ENCODE results near the gene SSBP4. TPM values are rescaled to one million over a fixed set of nuclear protein-coding genes. Genes with fewer than 3 reads are reported as not detected.
A peak's percentile ranks its signal among the peaks of the same experiment; 100 is the strongest.

Gene SSBP4
- total RNA-seq, 1 experiment from 2014 or later, result 97.5 TPM

DNA sequence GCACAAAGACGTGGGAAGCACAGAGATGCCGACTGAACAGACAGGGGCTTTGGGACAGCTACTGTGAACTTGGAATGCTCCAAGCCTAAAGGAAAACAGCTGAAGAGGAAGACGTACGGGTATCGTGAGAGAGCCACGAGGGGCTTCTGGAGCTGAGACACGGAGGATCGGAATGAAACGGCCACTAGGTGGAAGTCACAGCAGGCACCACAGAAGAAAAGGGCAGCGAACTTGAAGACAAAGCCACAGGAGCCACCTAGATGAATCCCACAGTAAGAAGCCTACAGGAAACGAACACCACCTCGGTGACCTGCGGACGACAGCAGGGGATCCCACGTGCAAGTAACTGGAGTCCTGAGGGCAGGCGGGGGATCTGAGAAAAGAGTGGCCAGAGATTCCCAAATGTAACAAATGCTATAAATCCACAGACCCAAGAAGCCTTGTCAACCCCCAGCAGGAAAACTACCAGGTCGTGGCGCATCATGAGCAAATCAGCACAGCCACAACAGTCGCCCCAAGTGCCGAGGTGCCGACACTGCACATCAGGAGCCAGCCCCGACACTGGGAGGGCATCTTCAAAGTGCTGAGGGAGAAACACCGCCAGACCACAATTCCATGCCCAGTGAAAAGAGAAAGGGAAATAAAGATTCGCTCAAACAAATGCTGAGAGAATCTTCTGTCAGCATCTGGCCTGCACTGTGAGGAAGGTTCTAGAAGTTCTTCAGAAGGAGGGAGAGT lies 58.0 kb downstream of the SSBP4 start:
- Histone ChIP-seq H3K9me3 (ENCODE audit: low read length) (no peaks in the 10 kb centered on the region), H3K27me3 (ENCODE audit: low read length) (no peaks in the 10 kb centered on the region), H3K36me3 (ENCODE audit: low read depth, low read length) (no peaks in the 10 kb centered on the region), H3K9ac (ENCODE audit: low read length) (no peak overlapping the region), H2AFZ (ENCODE audit: low read length) (no peak overlapping the region), H3K4me2 (ENCODE audit: low read length) (no peak overlapping the region), H4K20me1 (ENCODE audit: low read length) (peaks cover 17% of the 10 kb centered on the region; the same call in 1 of the 2 replicates), H3K27ac (ENCODE audit: low read length) (no peak overlapping the region), H3F3A (ENCODE audit: low read length, unreplicated experiment) (no peaks in the 10 kb centered on the region), H3K4me3 (ENCODE audit: low read length) (no peak overlapping the region), H3K79me2 (ENCODE audit: low read length) (peaks cover 90% of the 10 kb centered on the region), H3K4me1 (ENCODE audit: insufficient read depth, low read length) (peaks cover 17% of the 10 kb centered on the region), H3K9me2 (replicated peaks; ENCODE audit: low read length) (no peaks in the 10 kb centered on the region)
- CTCF ChIA-PET, result no interaction called here
- TF ChIP-seq EZH2phosphoT487 (IDR thresholded peaks at IDR 0.05; ENCODE audit: borderline replicate concordance, low read length) (no peak), CTCF (conservative IDR thresholded peaks at IDR 0.05; ENCODE audit: low read depth, low read length) (peak; percentile 40)
- no TSS peak for BruUV-seq (replicated peaks)
- intact Hi-C loops (cut with micrococcal nuclease), result no loop called here
- no peak for ATAC-seq
- DNase-seq, result no peak
- POLR2A ChIA-PET (ENCODE audit: unreplicated experiment), result no interaction called here

DNA sequence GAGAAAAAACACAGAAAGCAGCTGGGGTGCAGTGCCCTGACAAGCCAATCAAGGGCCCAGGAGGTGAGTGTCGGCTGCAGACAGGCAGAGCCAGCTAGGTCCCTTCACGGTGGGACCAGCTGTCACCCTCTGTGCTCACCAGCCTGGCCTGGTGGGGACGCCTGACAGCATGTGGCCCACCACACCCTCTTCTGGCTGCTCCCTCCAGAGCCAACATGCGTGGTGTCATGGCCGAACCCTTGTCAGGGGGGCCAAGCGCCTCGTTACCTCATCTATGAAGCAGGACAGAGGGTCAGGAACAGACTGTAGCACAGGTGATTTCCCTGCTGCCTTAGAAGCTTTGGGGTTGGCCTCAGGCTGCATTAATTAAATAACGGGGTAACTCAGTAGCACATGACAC lies 58.8 kb downstream of the SSBP4 start:
- H3K27me3 ChIP-seq (ENCODE audit: low read length), result no peaks in the 10 kb centered on the region
- no peak overlapping the region for H2AFZ ChIP-seq (ENCODE audit: low read length)
- ChIA-PET CTCF (no interaction called here), POLR2A (ENCODE audit: unreplicated experiment) (no interaction called here)
- H3F3A ChIP-seq (ENCODE audit: low read length, unreplicated experiment), result no peaks in the 10 kb centered on the region
- BruUV-seq (replicated peaks), result no TSS peak
- peaks cover 17% of the 10 kb centered on the region; the same call in 1 of the 2 replicates for H4K20me1 ChIP-seq (ENCODE audit: low read length)
- H3K9me3 ChIP-seq (ENCODE audit: low read length), result no peaks in the 10 kb centered on the region
- DNase-seq (no peak), ATAC-seq (no peak)
- H3K4me2 ChIP-seq (ENCODE audit: low read length), result no peak overlapping the region
- peaks cover 97% of the 10 kb centered on the region for H3K79me2 ChIP-seq (ENCODE audit: low read length)
- no peak overlapping the region for H3K9ac ChIP-seq (ENCODE audit: low read length)
- intact Hi-C loops (cut with micrococcal nuclease), result no loop called here
- no peaks in the 10 kb centered on the region for H3K9me2 ChIP-seq (replicated peaks; ENCODE audit: low read length)
- H3K4me3 ChIP-seq (ENCODE audit: low read length), result no peak overlapping the region
- H3K4me1 ChIP-seq (ENCODE audit: insufficient read depth, low read length), result peaks cover 17% of the 10 kb centered on the region
- TF ChIP-seq EZH2phosphoT487 (IDR thresholded peaks at IDR 0.05; ENCODE audit: borderline replicate concordance, low read length) (no peak), EZH2 (IDR thresholded peaks at IDR 0.05; ENCODE audit: low read length, unreplicated experiment) (no peak), CTCF (conservative IDR thresholded peaks at IDR 0.05; ENCODE audit: low read depth, low read length) (no peak)
- no peaks in the 10 kb centered on the region for H3K36me3 ChIP-seq (ENCODE audit: low read depth, low read length)
- no peak overlapping the region for H3K27ac ChIP-seq (ENCODE audit: low read length)

DNA sequence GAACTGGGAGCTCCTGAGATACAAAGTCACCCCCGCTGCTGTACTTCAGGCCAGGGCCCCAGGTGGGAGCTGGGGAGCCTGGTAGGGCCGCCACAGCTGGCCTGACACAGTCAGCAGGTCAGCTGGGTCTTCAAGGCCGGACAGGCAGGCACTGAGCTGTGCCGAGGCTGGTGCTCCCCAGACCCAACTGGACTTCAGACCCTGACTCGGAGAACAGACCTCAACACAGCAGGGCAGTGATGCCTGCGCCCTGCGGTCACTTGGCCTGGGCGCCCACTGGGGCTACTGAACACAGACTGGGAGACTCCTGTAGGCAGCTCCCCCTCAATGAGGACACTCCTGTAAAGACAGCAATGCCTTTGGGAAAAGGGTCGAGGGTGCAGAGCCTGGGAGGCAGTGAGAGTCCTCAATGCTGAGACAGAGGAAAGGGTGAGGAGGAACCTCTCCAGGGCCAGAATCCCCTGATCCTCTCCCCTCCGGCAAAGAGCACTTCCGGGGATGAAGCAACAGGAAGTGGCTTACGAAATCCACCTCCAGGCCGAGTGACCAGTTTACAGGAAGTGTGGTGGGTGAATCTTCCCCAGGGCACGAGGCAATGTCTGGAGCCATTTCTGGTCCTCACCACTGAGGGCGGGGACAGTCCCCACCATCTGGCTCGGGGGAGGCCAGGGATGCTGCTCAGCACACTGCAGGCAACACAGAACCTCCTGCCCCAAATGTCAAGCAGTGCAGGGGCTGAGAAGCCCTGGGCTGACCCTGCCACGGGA lies 59.5 kb downstream of the SSBP4 start:
- H3K36me3 ChIP-seq (ENCODE audit: low read depth, low read length), result no peaks in the 10 kb centered on the region
- H3K9me2 ChIP-seq (replicated peaks; ENCODE audit: low read length), result no peaks in the 10 kb centered on the region
- H3K79me2 ChIP-seq (ENCODE audit: low read length), result peaks cover 97% of the 10 kb centered on the region
- H3K4me3 ChIP-seq (ENCODE audit: low read length), result no peak overlapping the region
- intact Hi-C loops (cut with micrococcal nuclease), result no loop called here
- H3K9me3 ChIP-seq (ENCODE audit: low read length), result no peaks in the 10 kb centered on the region
- TF ChIP-seq CTCF (conservative IDR thresholded peaks at IDR 0.05; ENCODE audit: low read depth, low read length), result no peak
- no peak for TF ChIP-seq EZH2 (IDR thresholded peaks at IDR 0.05; ENCODE audit: low read length, unreplicated experiment)
- TF ChIP-seq EZH2phosphoT487 (IDR thresholded peaks at IDR 0.05; ENCODE audit: borderline replicate concordance, low read length), result no peak
- H3K27me3 ChIP-seq (ENCODE audit: low read length), result no peaks in the 10 kb centered on the region
- peak; percentile 84 for DNase-seq
- ChIA-PET POLR2A (ENCODE audit: unreplicated experiment) (no interaction called here), CTCF (no interaction called here)
- BruUV-seq (replicated peaks), result no TSS peak
- H3K27ac ChIP-seq (ENCODE audit: low read length), result peak overlapping the region; percentile 8; the same call in 1 of the 2 replicates
- H3K4me2 ChIP-seq (ENCODE audit: low read length), result 0 out of 2 replicates have a peak overlapping the region, but pooled peaks have one; percentile 2
- H4K20me1 ChIP-seq (ENCODE audit: low read length), result peaks cover 17% of the 10 kb centered on the region; the same call in 1 of the 2 replicates
- H3K4me1 ChIP-seq (ENCODE audit: insufficient read depth, low read length), result peaks cover 17% of the 10 kb centered on the region
- ATAC-seq, result peak; percentile 82
- H2AFZ ChIP-seq (ENCODE audit: low read length), result no peak overlapping the region
- H3K9ac ChIP-seq (ENCODE audit: low read length), result no peak overlapping the region
- H3F3A ChIP-seq (ENCODE audit: low read length, unreplicated experiment), result no peaks in the 10 kb centered on the region

Measured in PC-3 (cell line).